Measurements from ENCODE around the gene NPIPB8. TPM values are rescaled to one million over a fixed set of nuclear protein-coding genes. Genes with fewer than 3 reads are reported as not detected.
"Not testable (repeated sequence)": the region's sequence is repeated elsewhere in the genome, so short reads cannot be mapped to it uniquely, and the experiment has no call there.

NPIPB8 gene
- total RNA-seq = under 1 TPM in 1 of 2 donors, not detected in 1; 0.36 TPM

- H3K9me3 Mint-ChIP-seq; H3K36me3 Mint-ChIP-seq; ATAC-seq; H3K27ac Mint-ChIP-seq; DNase-seq (ENCODE audit: low spot score in 2 of 2): not testable (repeated sequence)
Observed at GRCh38 chr16:28637765-28638164, at the start of gene NPIPB8. NPIPB8 (plus strand) TSS chr16:28638065; CDS start chr16:28638361, 296 bp downstream.

- Mint-ChIP-seq H3K36me3 (no peaks in the 10 kb centered on the region), H3K9me3 (no peaks in the 10 kb centered on the region), H3K27ac (peak overlapping the region; percentile 52 to 74)
- ATAC-seq (no peak), DNase-seq (ENCODE audit: low spot score in 2 of 2) (no peak)
Observed at GRCh38 chr16:28589069-28589468, 48.8 kb upstream of the NPIPB8 start.

GRCh38 chr16:28589930-28590329 is 47.9 kb upstream of the NPIPB8 start:
- DNase-seq (ENCODE audit: low spot score in 2 of 2) (no peak), ATAC-seq (no peak)
- no peaks in the 10 kb centered on the region for H3K9me3 Mint-ChIP-seq
- H3K27ac Mint-ChIP-seq = no peak overlapping the region
- H3K36me3 Mint-ChIP-seq = no peaks in the 10 kb centered on the region

- H3K36me3 Mint-ChIP-seq = no peaks in the 10 kb centered on the region
- ATAC-seq = no peak
- no peak for DNase-seq (ENCODE audit: low spot score in 2 of 2)
- peak overlapping the region in 1 of 2 donors; percentile 44 for H3K27ac Mint-ChIP-seq
- no peaks in the 10 kb centered on the region for H3K9me3 Mint-ChIP-seq
Observed at GRCh38 chr16:28590384-28591340, 47.2 kb upstream of the NPIPB8 start.

- DNase-seq (ENCODE audit: low spot score in 2 of 2) = no peak
- no peaks in the 10 kb centered on the region for H3K36me3 Mint-ChIP-seq
- no peak for ATAC-seq
- H3K9me3 Mint-ChIP-seq = no peaks in the 10 kb centered on the region
- no peak overlapping the region for H3K27ac Mint-ChIP-seq
Observed at GRCh38 chr16:28591355-28591754, 46.5 kb upstream of the NPIPB8 start.

- Mint-ChIP-seq H3K9me3 (no peaks in the 10 kb centered on the region), H3K36me3 (no peaks in the 10 kb centered on the region), H3K27ac (peak overlapping the region in 1 of 2 donors; percentile 29)
- ATAC-seq = no peak
- DNase-seq (ENCODE audit: low spot score in 2 of 2) = no peak
Observed at GRCh38 chr16:28592511-28592910, 45.4 kb upstream of the NPIPB8 start.

GRCh38 chr16:28592979-28593553 is 44.8 kb upstream of the NPIPB8 start:
- peak overlapping the region; percentile 50 to 63 for H3K27ac Mint-ChIP-seq
- ATAC-seq = no peak

GRCh38 chr16:28595451-28595850 is 42.4 kb upstream of the NPIPB8 start:
- ATAC-seq; H3K36me3 Mint-ChIP-seq; DNase-seq (ENCODE audit: low spot score in 2 of 2); H3K27ac Mint-ChIP-seq; H3K9me3 Mint-ChIP-seq: not testable (repeated sequence)

More at GRCh38 chr16:28592979-28593553, 44.8 kb upstream of the NPIPB8 start:
- DNase-seq (ENCODE audit: low spot score in 2 of 2) = no peak
- Mint-ChIP-seq H3K36me3 (no peaks in the 10 kb centered on the region), H3K9me3 (no peaks in the 10 kb centered on the region)

GRCh38 chr16:28596115-28596630 is 41.7 kb upstream of the NPIPB8 start:
- H3K27ac Mint-ChIP-seq = peak overlapping the region in 1 of 2 donors; percentile 64
- no peaks in the 10 kb centered on the region for H3K9me3 Mint-ChIP-seq
- ATAC-seq (no peak), DNase-seq (ENCODE audit: low spot score in 2 of 2) (no peak)
- no peaks in the 10 kb centered on the region for H3K36me3 Mint-ChIP-seq

GRCh38 chr16:28596840-28597691 is 40.8 kb upstream of the NPIPB8 start, which contains the start of gene SULT1A2:
SULT1A2 (minus strand) TSS chr16:28597050; CDS start chr16:28595930, 1,120 bp downstream.
- H3K36me3 Mint-ChIP-seq = no peaks in the 10 kb centered on the region
- DNase-seq (ENCODE audit: low spot score in 2 of 2) (no peak), ATAC-seq (no peak)
- H3K27ac Mint-ChIP-seq = peak within 1 kb of the TSS; percentile 50 to 64
- no peaks in the 10 kb centered on the region for H3K9me3 Mint-ChIP-seq

GRCh38 chr16:28597692-28598261 is 40.1 kb upstream of the NPIPB8 start:
- no peaks in the 10 kb centered on the region for H3K36me3 Mint-ChIP-seq
- ATAC-seq (no peak), DNase-seq (ENCODE audit: low spot score in 2 of 2) (no peak)
- peak overlapping the region in 1 of 2 donors; percentile 50 for H3K27ac Mint-ChIP-seq
- no peaks in the 10 kb centered on the region for H3K9me3 Mint-ChIP-seq

- H3K27ac Mint-ChIP-seq; H3K9me3 Mint-ChIP-seq; DNase-seq (ENCODE audit: low spot score in 2 of 2); H3K36me3 Mint-ChIP-seq: not testable (repeated sequence)
- ATAC-seq = peak; percentile 86 to 92
Observed at GRCh38 chr16:28599377-28600285, 38.2 kb upstream of the NPIPB8 start.

GRCh38 chr16:28600965-28601364 is 36.9 kb upstream of the NPIPB8 start:
- ATAC-seq; H3K9me3 Mint-ChIP-seq; H3K27ac Mint-ChIP-seq; DNase-seq (ENCODE audit: low spot score in 2 of 2); H3K36me3 Mint-ChIP-seq: not testable (repeated sequence)

- peak overlapping the region in 1 of 2 donors; percentile 29 for H3K27ac Mint-ChIP-seq
- not testable (repeated sequence) for H3K9me3 Mint-ChIP-seq; ATAC-seq; H3K36me3 Mint-ChIP-seq; DNase-seq (ENCODE audit: low spot score in 2 of 2)
Observed at GRCh38 chr16:28601589-28601988, 36.3 kb upstream of the NPIPB8 start.

- H3K27ac Mint-ChIP-seq; H3K36me3 Mint-ChIP-seq; H3K9me3 Mint-ChIP-seq; ATAC-seq; DNase-seq (ENCODE audit: low spot score in 2 of 2): not testable (repeated sequence)
Observed at GRCh38 chr16:28602062-28602461, 35.8 kb upstream of the NPIPB8 start.

All from activated naive CD4-positive, alpha-beta T cell treated with anti-CD3 and anti-CD28 coated beads, Interleukin-2, amount 50 U/mL, for 72 hours (primary cell).